CD14-positive monocyte (primary cell): ENCODE data around the gene SETX. TPM values are rescaled to one million over a fixed set of nuclear protein-coding genes. Genes with fewer than 3 reads are reported as not detected.
A peak's percentile ranks its signal among the peaks of the same experiment; 100 is the strongest.

Experiments used
- DNase-seq, 3 donors: peaks; one replicate each; pipeline ENCODE4 v3.0.0-alpha.2; 2011 to 2022
- H2AFZ ChIP-seq: 2 replicates; pipeline ENCODE4 v1.6.0; 2012; ENCODE audit warnings: mild to moderate bottlenecking, low read depth, low read length, inconsistent platforms; ENCODE audit not compliant: insufficient read depth, poor library complexity, severe bottlenecking
- H3K27ac ChIP-seq, 2 donors: 1 replicate in 1 of 2; 2 replicates in 1 of 2; pipeline ENCODE4 v1.5.1; 2012 to 2013; ENCODE audit warnings: low read length in 2 of 2, control low read depth in 1 of 2, inconsistent platforms in 1 of 2, low read depth in 1 of 2, mild to moderate bottlenecking in 1 of 2
- H3K27me3 ChIP-seq, 2 donors: one replicate each; pipeline versions ENCODE4 v1.6.0 to v1.6.1; 2011 to 2013; ENCODE audit warnings: low read length in 2 of 2; ENCODE audit not compliant: control insufficient read depth in 2 of 2, insufficient read depth in 2 of 2
- H3K36me3 ChIP-seq, 2 donors: replicated peaks in 1 of 2; 1 replicate in 1 of 2; 2 replicates in 1 of 2; pipeline versions ENCODE4 v1.5.1 to v1.6.1; 2012 to 2013; ENCODE audit warnings: low read length in 2 of 2, control low read depth in 1 of 2, inconsistent platforms in 1 of 2, mild to moderate bottlenecking in 1 of 2; ENCODE audit not compliant: insufficient read depth in 2 of 2, control insufficient read depth in 1 of 2
- H3K4me1 ChIP-seq, 2 donors: 1 replicate in 1 of 2; 2 replicates in 1 of 2; pipeline versions ENCODE4 v1.5.1 to v1.6.1; 2012 to 2013; ENCODE audit warnings: low read length in 2 of 2, control low read depth in 1 of 2, inconsistent platforms in 1 of 2, mild to moderate bottlenecking in 1 of 2, moderate library complexity in 1 of 2; ENCODE audit not compliant: insufficient read depth in 2 of 2, control insufficient read depth in 1 of 2
- H3K4me2 ChIP-seq: replicated peaks from 2 replicates; pipeline ENCODE3; 2012; ENCODE audit warnings: low read length, moderate library complexity, mild to moderate bottlenecking; ENCODE audit not compliant: poor library complexity, severe bottlenecking; ENCODE audit errors: extremely low read depth
- H3K4me3 ChIP-seq, 3 experiments: fragments of 200-600 bp in 1 of 3; sonication (generic) in 1 of 3; replicated peaks in 1 of 3; 1 replicate in 2 of 3; 2 replicates in 1 of 3; pipeline ENCODE4 v1.5.1; 2011 to 2013; ENCODE audit warnings: low read length in 3 of 3, mild to moderate bottlenecking in 3 of 3, control low read depth in 2 of 3, low read depth in 2 of 3, inconsistent platforms in 1 of 3, moderate library complexity in 1 of 3
- H3K79me2 ChIP-seq: 2 replicates; pipeline ENCODE4 v1.6.0; 2012; ENCODE audit warnings: mild to moderate bottlenecking, control low read depth, inconsistent platforms, low read length, moderate library complexity; ENCODE audit not compliant: insufficient read depth
- H3K9ac ChIP-seq: 2 replicates; pipeline ENCODE4 v1.6.0; 2017; ENCODE audit warnings: low read length, mild to moderate bottlenecking; ENCODE audit not compliant: insufficient read depth, poor library complexity, severe bottlenecking
- H3K9me3 ChIP-seq, 2 donors: replicated peaks in 1 of 2; 1 replicate in 1 of 2; 2 replicates in 1 of 2; pipeline versions ENCODE4 v1.5.1 to v1.6.1; 2012 to 2013; ENCODE audit warnings: low read length in 2 of 2, control low read depth in 1 of 2; ENCODE audit not compliant: control insufficient read depth in 1 of 2, insufficient read depth in 1 of 2
- H4K20me1 ChIP-seq: 2 replicates; pipeline ENCODE4 v1.6.0; 2012; ENCODE audit warnings: mild to moderate bottlenecking, low read length, control low read depth, moderate library complexity; ENCODE audit not compliant: insufficient read depth
- H3K27ac Mint-ChIP-seq, 7 donors: one replicate each; pipeline ENCODE4 v1.8.0; 2020; ENCODE audit warnings: mild to moderate bottlenecking in 7 of 7, mixed read lengths in 7 of 7, moderate library complexity in 6 of 7, inconsistent platforms in 2 of 7
- H3K27me3 Mint-ChIP-seq, 3 donors: one replicate each; pipeline ENCODE4 v1.8.0; 2021 to 2022; ENCODE audit warnings: low read depth in 3 of 3, mild to moderate bottlenecking in 3 of 3, mixed read lengths in 3 of 3, moderate library complexity in 3 of 3, inconsistent platforms in 1 of 3
- H3K36me3 Mint-ChIP-seq, 2 donors: one replicate each; pipeline ENCODE4 v1.8.0; 2020; ENCODE audit warnings: mixed read lengths in 2 of 2, inconsistent platforms in 1 of 2, mild to moderate bottlenecking in 1 of 2
- H3K4me1 Mint-ChIP-seq: one replicate; pipeline ENCODE4 v1.8.0; 2020; ENCODE audit warnings: mild to moderate bottlenecking, mixed read lengths
- H3K4me3 Mint-ChIP-seq, 2 donors: one replicate each; pipeline ENCODE4 v1.8.0; 2020; ENCODE audit warnings: mild to moderate bottlenecking in 2 of 2, mixed read lengths in 2 of 2, moderate library complexity in 1 of 2
- H3K9me3 Mint-ChIP-seq, 7 donors: one replicate each; pipeline ENCODE4 v1.8.0; 2020 to 2022; ENCODE audit warnings: mixed read lengths in 7 of 7, mild to moderate bottlenecking in 6 of 7, moderate library complexity in 6 of 7, inconsistent platforms in 2 of 7
- WGBS: methylation state at CpG from one replicate; pipeline ENCODE4 v1.1.5; 2013; ENCODE audit warnings: missing lambda C conversion rate; ENCODE audit not compliant: insufficient coverage; 5-methylcytosine and 5-hydroxymethylcytosine counted together
- intact Hi-C, 2 donors: fragments of 100-400 bp; cut with micrococcal nuclease; formaldehyde crosslinking; loops; one replicate each; pipeline versions ENCODE4 v1.15.0 to v1.15.1; 2023
- polyA plus RNA-seq, 3 donors: library from polyadenylated mRNA; depleted of rRNA in 1 of 3; unstranded in 2 of 3; stranded (reverse) in 1 of 3; fragments of 300-500 nt in 2 of 3; fragments of >200 nt in 1 of 3; fragmentation: Illumina TruSeq in 2 of 3; gene quantifications; 1 replicate in 2 of 3; 2 replicates in 1 of 3; pipeline ENCODE4 v1.2.3, GENCODE V29; 2012 to 2021
- TF ChIP-seq, protein P1 (sequence below): fragments of 200-600 bp; IDR thresholded peaks from one replicate; pipeline ENCODE4 v1.8.0; 2022; ENCODE audit warnings: antibody characterized with exemption, mild to moderate bottlenecking

SETX gene
- polyA plus RNA-seq, 3 donors = 18.4 to 31.7 (median 24.2) TPM

DNA sequence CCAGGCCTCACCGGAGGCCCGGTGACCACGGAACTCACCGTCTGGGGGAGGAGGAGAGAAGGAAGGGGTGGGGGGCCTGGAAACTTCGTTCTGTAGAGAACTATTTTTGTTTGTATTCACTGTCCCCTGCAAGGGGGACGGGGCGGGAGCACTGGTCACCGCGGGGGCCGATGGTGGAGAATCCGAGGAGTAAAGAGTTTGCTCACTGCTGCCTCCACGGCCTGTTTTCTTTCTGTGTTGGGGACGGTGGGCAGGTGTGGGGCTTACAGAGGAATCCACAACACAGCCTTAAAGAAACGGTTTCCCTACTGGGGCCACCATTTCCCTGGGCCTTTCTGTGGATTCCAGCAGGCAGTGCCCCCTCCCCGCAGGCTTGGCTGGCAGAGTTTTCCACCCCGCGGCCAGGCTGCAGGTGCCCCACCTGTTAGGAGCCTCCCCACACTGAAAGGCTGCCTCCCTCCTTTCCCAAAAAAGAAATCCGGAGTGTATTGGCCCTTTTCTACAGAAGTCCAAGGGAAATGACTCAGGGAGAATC is 112.1 kb downstream of the SETX start:
- Histone ChIP-seq H3K4me3 (peak overlapping the region; percentile 62 to 84 (median 63)), H3K9me3 (no peaks in the 10 kb centered on the region), H3K27ac (peak overlapping the region in 1 of 2 donors; percentile 59), H2AFZ (peak overlapping the region; percentile 83), H4K20me1 (no peaks in the 10 kb centered on the region), H3K79me2 (no peaks in the 10 kb centered on the region), H3K4me1 (peaks cover 30 to 44% of the 10 kb centered on the region in 2 donors), H3K4me2 (peak overlapping the region; percentile 99), H3K9ac (peak overlapping the region; percentile 64), H3K36me3 (no peaks in the 10 kb centered on the region), H3K27me3 (peaks cover 2 to 40% of the 10 kb centered on the region in 2 donors)
- WGBS = 2% methylated on average over 12 of the region's 18 CpGs
- Mint-ChIP-seq H3K36me3 (no peaks in the 10 kb centered on the region), H3K4me1 (peaks cover 31% of the 10 kb centered on the region), H3K27me3 (peaks cover 15 to 59% (median 51%) of the 10 kb centered on the region in 3 donors), H3K9me3 (peaks cover 0 to 2% (median 0%) of the 10 kb centered on the region in 7 donors), H3K4me3 (peak overlapping the region; percentile 93 to 97), H3K27ac (peak overlapping the region; percentile 42 to 93 (median 86))
- no peak for DNase-seq
- intact Hi-C loops = loop anchor here in 1 of 2 donors (10.0 kb wide), 1 partner anchor 168 kb away; the partner anchor contains the start of gene MED27
- TF ChIP-seq, protein P1, sequence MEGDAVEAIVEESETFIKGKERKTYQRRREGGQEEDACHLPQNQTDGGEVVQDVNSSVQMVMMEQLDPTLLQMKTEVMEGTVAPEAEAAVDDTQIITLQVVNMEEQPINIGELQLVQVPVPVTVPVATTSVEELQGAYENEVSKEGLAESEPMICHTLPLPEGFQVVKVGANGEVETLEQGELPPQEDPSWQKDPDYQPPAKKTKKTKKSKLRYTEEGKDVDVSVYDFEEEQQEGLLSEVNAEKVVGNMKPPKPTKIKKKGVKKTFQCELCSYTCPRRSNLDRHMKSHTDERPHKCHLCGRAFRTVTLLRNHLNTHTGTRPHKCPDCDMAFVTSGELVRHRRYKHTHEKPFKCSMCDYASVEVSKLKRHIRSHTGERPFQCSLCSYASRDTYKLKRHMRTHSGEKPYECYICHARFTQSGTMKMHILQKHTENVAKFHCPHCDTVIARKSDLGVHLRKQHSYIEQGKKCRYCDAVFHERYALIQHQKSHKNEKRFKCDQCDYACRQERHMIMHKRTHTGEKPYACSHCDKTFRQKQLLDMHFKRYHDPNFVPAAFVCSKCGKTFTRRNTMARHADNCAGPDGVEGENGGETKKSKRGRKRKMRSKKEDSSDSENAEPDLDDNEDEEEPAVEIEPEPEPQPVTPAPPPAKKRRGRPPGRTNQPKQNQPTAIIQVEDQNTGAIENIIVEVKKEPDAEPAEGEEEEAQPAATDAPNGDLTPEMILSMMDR = no peak

DNA sequence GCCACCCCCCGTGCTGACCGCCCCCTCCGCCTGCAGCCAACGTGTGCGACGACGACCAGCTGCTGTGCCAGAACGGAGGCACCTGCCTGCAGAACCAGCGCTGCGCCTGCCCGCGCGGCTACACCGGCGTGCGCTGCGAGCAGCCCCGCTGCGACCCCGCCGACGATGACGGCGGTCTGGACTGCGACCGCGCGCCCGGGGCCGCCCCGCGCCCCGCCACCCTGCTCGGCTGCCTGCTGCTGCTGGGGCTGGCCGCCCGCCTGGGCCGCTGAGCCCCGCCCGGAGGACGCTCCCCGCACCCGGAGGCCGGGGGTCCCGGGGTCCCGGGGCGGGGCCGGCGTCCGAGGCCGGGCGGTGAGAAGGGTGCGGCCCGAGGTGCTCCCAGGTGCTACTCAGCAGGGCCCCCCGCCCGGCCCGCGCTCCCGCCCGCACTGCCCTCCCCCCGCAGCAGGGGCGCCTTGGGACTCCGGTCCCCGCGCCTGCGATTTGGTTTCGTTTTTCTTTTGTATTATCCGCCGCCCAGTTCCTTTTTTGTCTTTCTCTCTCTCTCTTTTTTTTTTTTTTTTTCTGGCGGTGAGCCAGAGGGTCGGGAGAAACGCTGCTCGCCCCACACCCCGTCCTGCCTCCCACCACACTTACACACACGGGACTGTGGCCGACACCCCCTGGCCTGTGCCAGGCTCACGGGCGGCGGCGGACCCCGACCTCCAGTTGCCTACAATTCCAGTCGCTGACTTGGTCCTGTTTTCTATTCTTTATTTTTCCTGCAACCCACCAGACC is 112.8 kb downstream of the SETX start:
- H3K27ac ChIP-seq = peak overlapping the region in 1 of 2 donors; percentile 59
- H3K9ac ChIP-seq = peak overlapping the region; percentile 64
- Mint-ChIP-seq H3K4me1 (peaks cover 31% of the 10 kb centered on the region), H3K36me3 (no peaks in the 10 kb centered on the region), H3K27me3 (peaks cover 14 to 59% (median 56%) of the 10 kb centered on the region in 3 donors), H3K9me3 (peaks cover 0 to 2% (median 0%) of the 10 kb centered on the region in 7 donors), H3K27ac (peak overlapping the region; percentile 42 to 93 (median 86)), H3K4me3 (peak overlapping the region; percentile 97 to 99)
- DNase-seq = peak; percentile 56 to 65 (median 64)
- H3K36me3 ChIP-seq = no peaks in the 10 kb centered on the region
- H3K4me1 ChIP-seq = peaks cover 30 to 44% of the 10 kb centered on the region in 2 donors
- H4K20me1 ChIP-seq = no peaks in the 10 kb centered on the region
- peak overlapping the region; percentile 83 for H2AFZ ChIP-seq
- H3K79me2 ChIP-seq = no peaks in the 10 kb centered on the region
- WGBS = under 1% methylated on average over 79 of the region's 81 CpGs
- intact Hi-C loops = loop anchor here in 1 of 2 donors (10.0 kb wide), 1 partner anchor 167 kb away; the partner anchor contains the start of gene MED27
- H3K27me3 ChIP-seq = peaks cover 2 to 41% of the 10 kb centered on the region in 2 donors
- TF ChIP-seq, protein P1 = peak; percentile 13
- peak overlapping the region; percentile 99 for H3K4me2 ChIP-seq
- H3K9me3 ChIP-seq = no peaks in the 10 kb centered on the region
- H3K4me3 ChIP-seq = peak overlapping the region; percentile 63 to 84 (median 74)
